Heart left ventricle (tissue), 16 donors: ENCODE results near the gene SDSL. TPM values are rescaled to one million over a fixed set of nuclear protein-coding genes. Genes with fewer than 3 reads are reported as not detected.

ENCODE experiments used
- ATAC-seq, 4 donors: fragments of 200-7000 bp; cut with Tn5 transposase; one replicate each; pipeline ENCODE4 v1.9.1; 2020 to 2022; ENCODE audit warnings: moderate library complexity in 4 of 4, mild to moderate bottlenecking in 3 of 4, moderate number of reproducible peaks in 1 of 4
- DNase-seq, 5 donors: peaks; one replicate each; pipeline ENCODE4 v3.0.0-alpha.2; 2020
- H3K27ac ChIP-seq, 12 donors: fragments of 200-600 bp; sonication (generic) in 4 of 12; one replicate each; pipeline versions ENCODE4 v1.5.0 to v1.8.0; 2016 to 2022; ENCODE audit warnings: mild to moderate bottlenecking in 2 of 12
- H3K27me3 ChIP-seq, 9 donors: fragments of 200-600 bp; sonication (generic) in 2 of 9; one replicate each; pipeline versions ENCODE4 v1.5.1 to v1.8.0; 2016 to 2022; ENCODE audit warnings: mild to moderate bottlenecking in 3 of 9
- H3K36me3 ChIP-seq, 9 donors: fragments of 200-600 bp; sonication (generic) in 2 of 9; one replicate each; pipeline versions ENCODE4 v1.5.0 to v1.8.0; 2018 to 2022; ENCODE audit warnings: mild to moderate bottlenecking in 2 of 9
- H3K4me1 ChIP-seq, 12 donors: fragments of 200-600 bp; sonication (generic) in 4 of 12; one replicate each; pipeline versions ENCODE4 v1.5.0 to v1.8.0; 2016 to 2022; ENCODE audit warnings: mild to moderate bottlenecking in 3 of 12
- H3K4me3 ChIP-seq, 12 donors: fragments of 200-600 bp; sonication (generic) in 4 of 12; one replicate each; pipeline versions ENCODE4 v1.5.0 to v1.8.0; 2017 to 2022; ENCODE audit warnings: mild to moderate bottlenecking in 9 of 12, moderate library complexity in 4 of 12
- H3K9me3 ChIP-seq, 12 donors: fragments of 200-600 bp; sonication (generic) in 4 of 12; one replicate each; pipeline versions ENCODE4 v1.5.0 to v1.8.0; 2016 to 2022; ENCODE audit warnings: mild to moderate bottlenecking in 1 of 12
- CTCF ChIP-seq, 12 donors: fragments of 200-600 bp; sonication (generic) in 4 of 12; IDR thresholded peaks; one replicate each; pipeline versions ENCODE4 v1.5.0 to v1.8.0; 2018 to 2022; ENCODE audit warnings: antibody characterized with exemption in 12 of 12, mild to moderate bottlenecking in 5 of 12
- POLR2A ChIP-seq, 2 donors: fragments of 450-650 bp; IDR thresholded peaks; one replicate each; pipeline ENCODE4 v1.6.1; 2017; ENCODE audit warnings: antibody characterized with exemption in 2 of 2, mild to moderate bottlenecking in 2 of 2, moderate library complexity in 2 of 2
- WGBS, 4 donors: extraction: QIAGEN DNeasy Blood & Tissue Kit in 2 of 4; methylation state at CpG; one replicate each; pipeline versions ENCODE4 v1.1.5 to v1.1.7; 2013 to 2018; 5-methylcytosine and 5-hydroxymethylcytosine counted together
- intact Hi-C, 10 donors: fragments of 100-400 bp; cut with DNase I; formaldehyde crosslinking; loops; one replicate each; pipeline versions ENCODE4 v1.11.1 to v1.14.2; 2022
- polyA plus RNA-seq, 2 donors: library from polyadenylated mRNA; stranded (reverse); fragments of 200-250 nt; gene quantifications; one replicate each; pipeline ENCODE4 v1.2.3, GENCODE V29; 2013
- total RNA-seq, 9 donors: library from RNA; depleted of rRNA in 2 of 9; stranded (reverse); fragments of >200 nt in 2 of 9; fragmentation: NEBNext Ultra II Directional in 3 of 9; extraction: Animal tissue kit (Norgen Biotek cat#: 25700) in 3 of 9; gene quantifications; one replicate each; pipeline versions ENCODE4 v1.1.0 to v1.2.4, GENCODE V29; 2016 to 2023
- donor health status: ischemic (EF 13 %, LVEDD 7.1; RV severe dilation, severe dysfunction).
- donor health status: healthy with polysubstance abuse.
- donor health status: DM: no; HTN: yes; CAD: no.
- donor health status: DM: no; HTN: no; CAD: no.
- donor health status: ischemic (EF 25% LVEDD 6.9; RV normal size, moderate dysfunction).
- donor health status: ischemic (EF 25% LVEDD 5.7; RV mildly dilated, moderate dysfunction).
- donor health status: healthy.
- donor health status: DM: yes; HTN: yes; CAD: no.
- donor health status: ischemic (EF 35%, LVEDD 5.7; RV mildly dilated, moderate dysfunction).
- donor health status: nonischemic (EF 11% LVEDD 7.7; RV severe dilation, severe dysfunction).
- donor health status: DM: yes; HTN: yes; CAD: no.
- donor health status: PGD.
- donor health status: ischemic (EF 29% LVEDD 5.4; RV normal size, mild dysfunction).
- donor health status: nonischemic (EF 23%, LVEDD 6.1; RV moderate dilation, normal function).

SDSL gene
- total and polyA plus RNA-seq, 11 donors, result 2.5 to 21.0 (median 5.7) TPM

- H3K4me3 ChIP-seq, result no peak overlapping the region
- no peak for TF ChIP-seq CTCF (IDR thresholded peaks at IDR 0.05)
- no peak for TF ChIP-seq POLR2A (IDR thresholded peaks at IDR 0.05)
- H3K27me3 ChIP-seq, result peaks cover 0 to 10% (median 0%) of the 10 kb centered on the region in 9 donors
- 70 to 90% (median 88%) methylated on average over 2 to 12 of the region's 12 CpGs for WGBS, 4 donors
- DNase-seq, result no peak
- no peaks in the 10 kb centered on the region for H3K36me3 ChIP-seq
- H3K27ac ChIP-seq, result no peak overlapping the region
- intact Hi-C loops, result no loop called here
- no peaks in the 10 kb centered on the region for H3K9me3 ChIP-seq
- peaks cover 0 to 13% (median 0%) of the 10 kb centered on the region in 12 donors for H3K4me1 ChIP-seq
- ATAC-seq, result no peak
These were observed 22.7 kb upstream of the SDSL start for GRCh38 chr12:113399490-113399889.

DNA sequence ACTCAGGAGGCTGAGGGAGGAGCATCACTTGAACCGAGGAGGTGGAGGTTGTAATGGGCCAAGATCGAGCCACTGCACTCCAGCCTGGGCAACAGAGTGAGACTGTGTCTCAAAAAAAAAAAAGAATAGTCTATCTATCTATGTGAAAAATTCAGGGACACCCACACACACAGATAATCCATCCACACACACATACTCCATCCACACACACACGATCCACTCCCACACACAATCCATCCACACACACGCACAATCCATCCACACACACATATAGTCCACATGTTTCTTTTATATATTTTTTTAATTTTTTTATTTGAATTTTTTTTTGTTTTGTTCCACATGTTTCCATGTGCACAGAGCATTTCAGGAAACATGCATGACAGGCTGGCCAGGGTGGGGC is 21.8 kb upstream of the SDSL start:
- intact Hi-C loops, result no loop called here
- TF ChIP-seq POLR2A (IDR thresholded peaks at IDR 0.05) (no peak), CTCF (IDR thresholded peaks at IDR 0.05) (no peak)
- WGBS, 4 donors, result 73 to 80% (median 79%) methylated on average over 4 of the region's 4 CpGs
- Histone ChIP-seq H3K9me3 (no peaks in the 10 kb centered on the region), H3K27ac (no peak overlapping the region), H3K27me3 (peaks cover 0 to 10% (median 0%) of the 10 kb centered on the region in 9 donors), H3K4me3 (no peak overlapping the region), H3K36me3 (no peaks in the 10 kb centered on the region), H3K4me1 (peaks cover 0 to 15% (median 0%) of the 10 kb centered on the region in 12 donors)
- DNase-seq, result no peak
- ATAC-seq, result no peak

- H3K27me3 ChIP-seq, result peaks cover 0 to 10% (median 0%) of the 10 kb centered on the region in 9 donors
- intact Hi-C loops, result no loop called here
- H3K36me3 ChIP-seq, result no peaks in the 10 kb centered on the region
- H3K4me1 ChIP-seq, result peaks cover 0 to 15% (median 0%) of the 10 kb centered on the region in 12 donors
- H3K9me3 ChIP-seq, result no peaks in the 10 kb centered on the region
- no peak overlapping the region for H3K4me3 ChIP-seq
- H3K27ac ChIP-seq, result no peak overlapping the region
- DNase-seq (no peak), ATAC-seq (no peak)
- 74 to 77% (median 75%) methylated on average over 11 to 13 of the region's 13 CpGs for WGBS, 4 donors
- TF ChIP-seq CTCF (IDR thresholded peaks at IDR 0.05) (no peak), POLR2A (IDR thresholded peaks at IDR 0.05) (no peak)
These were observed 20.8 kb upstream of the SDSL start for GRCh38 chr12:113401066-113402000.

DNA sequence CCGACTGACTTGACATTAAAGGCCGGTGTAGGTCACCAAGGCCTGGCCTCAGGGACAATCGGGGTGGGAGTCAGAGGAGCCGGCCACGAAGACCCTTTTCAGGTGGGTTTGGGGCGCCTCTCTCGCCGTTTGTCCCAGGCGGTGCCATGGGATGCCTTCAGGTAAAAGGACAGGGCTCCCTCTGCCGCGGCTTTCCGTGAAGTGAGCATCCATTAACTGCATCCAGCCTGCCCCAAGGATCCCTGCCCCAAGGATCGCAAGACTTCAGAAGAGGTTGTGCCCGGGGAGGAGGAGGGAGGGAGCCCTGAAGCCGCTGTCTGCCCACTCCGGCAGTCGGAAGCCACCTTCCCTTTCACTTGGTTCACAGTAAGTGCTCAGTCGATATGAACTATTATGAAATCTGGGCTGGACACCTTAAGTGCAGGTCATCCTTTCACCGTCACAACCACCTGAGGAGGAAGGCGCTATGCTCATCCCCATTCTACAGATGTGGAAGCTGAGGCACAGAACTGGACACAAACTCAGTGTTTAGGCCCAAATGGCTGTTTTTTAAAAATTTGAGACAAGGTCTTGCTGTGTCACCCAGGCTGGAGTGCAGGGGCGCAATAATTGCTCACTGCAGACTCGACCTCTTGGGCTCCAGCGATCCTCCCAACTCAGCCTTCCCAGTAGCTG is 19.5 kb upstream of the SDSL start:
- H3K27ac ChIP-seq, result no peak overlapping the region
- intact Hi-C loops, result no loop called here
- WGBS, 4 donors, result 92 to 95% (median 93%) methylated on average over 18 to 23 of the region's 23 CpGs
- peak overlapping the region in 1 of 12 donors; percentile 40 for H3K4me3 ChIP-seq
- H3K4me1 ChIP-seq, result peaks cover 0 to 18% (median 0%) of the 10 kb centered on the region in 12 donors
- ATAC-seq, result no peak
- peaks cover 0 to 10% (median 0%) of the 10 kb centered on the region in 9 donors for H3K27me3 ChIP-seq
- no peak for TF ChIP-seq POLR2A (IDR thresholded peaks at IDR 0.05)
- TF ChIP-seq CTCF (IDR thresholded peaks at IDR 0.05), result no peak
- no peak for DNase-seq
- no peaks in the 10 kb centered on the region for H3K9me3 ChIP-seq
- H3K36me3 ChIP-seq, result no peaks in the 10 kb centered on the region
